Measurements from ENCODE around the gene NRBP1. TPM values are rescaled to one million over a fixed set of nuclear protein-coding genes. Genes with fewer than 3 reads are reported as not detected.
"Not testable (repeated sequence)": the region's sequence is repeated elsewhere in the genome, so short reads cannot be mapped to it uniquely, and the experiment has no call there.

NRBP1 gene
- total RNA-seq, 2 donors from 2014 or later = 42.9 to 83.4 TPM

GRCh38 chr2:27421660-27422250 lies 6.7 kb upstream of the NRBP1 start:
- Histone ChIP-seq H3K27ac (no peak overlapping the region), H3K9me3 (no peaks in the 10 kb centered on the region), H3K27me3 (replicated peaks; ENCODE audit: insufficient read depth) (no peaks in the 10 kb centered on the region), H3K4me1 (replicated peaks) (no peaks in the 10 kb centered on the region), H3K4me3 (no peak overlapping the region), H3K36me3 (no peaks in the 10 kb centered on the region)
- intact Hi-C loops (cut with DNase I) = no loop called here
- 58% methylated on average over 4 of the region's 4 CpGs for WGBS
- DNase-seq (ENCODE audit: low spot score) = no peak
- no peak for TF ChIP-seq POLR2AphosphoS5 (IDR thresholded peaks at IDR 0.05)
- no peak for TF ChIP-seq CTCF (IDR thresholded peaks at IDR 0.05)
- no peak for TF ChIP-seq POLR2A (IDR thresholded peaks at IDR 0.05)

GRCh38 chr2:27422958-27423357 lies 5.5 kb upstream of the NRBP1 start:
- Histone ChIP-seq H3K27ac (no peak overlapping the region), H3K4me1 (replicated peaks) (no peaks in the 10 kb centered on the region), H3K9me3 (no peaks in the 10 kb centered on the region), H3K27me3 (replicated peaks; ENCODE audit: insufficient read depth) (no peaks in the 10 kb centered on the region), H3K4me3 (no peak overlapping the region), H3K36me3 (no peaks in the 10 kb centered on the region)
- intact Hi-C loops (cut with DNase I) = no loop called here
- no peak for TF ChIP-seq POLR2AphosphoS5 (IDR thresholded peaks at IDR 0.05)
- no peak for TF ChIP-seq POLR2A (IDR thresholded peaks at IDR 0.05)
- no peak for TF ChIP-seq CTCF (IDR thresholded peaks at IDR 0.05)
- no peak for DNase-seq (ENCODE audit: low spot score)
- WGBS = 96% methylated on average over 3 of the region's 3 CpGs

- H3K27ac ChIP-seq; H3K9me3 ChIP-seq; DNase-seq (ENCODE audit: low spot score); intact Hi-C loops (cut with DNase I); H3K27me3 ChIP-seq (replicated peaks; ENCODE audit: insufficient read depth); H3K4me1 ChIP-seq (replicated peaks); H3K36me3 ChIP-seq; H3K4me3 ChIP-seq: not testable (repeated sequence)
- WGBS = 88% methylated on average over 10 of the region's 10 CpGs
Observed at GRCh38 chr2:27425039-27425438, 3.4 kb upstream of the NRBP1 start.

- TF ChIP-seq CTCF (IDR thresholded peaks at IDR 0.05) (no peak), POLR2A (IDR thresholded peaks at IDR 0.05) (no peak), POLR2AphosphoS5 (IDR thresholded peaks at IDR 0.05) (no peak)
- intact Hi-C loops (cut with DNase I) = loop anchor here (2.0 kb wide), 1 partner anchor 19 kb away; the partner anchor contains the start of gene PPM1G
Observed at GRCh38 chr2:27427863-27428212, 593 bp upstream of the NRBP1 start.

GRCh38 chr2:27428978-27429541 lies 629 bp downstream of the NRBP1 start:
- TF ChIP-seq POLR2AphosphoS5 (IDR thresholded peaks at IDR 0.05) (no peak), POLR2A (IDR thresholded peaks at IDR 0.05) (peak; percentile 39)
- peak; percentile 75 for DNase-seq (ENCODE audit: low spot score)
- Histone ChIP-seq H3K27me3 (replicated peaks; ENCODE audit: insufficient read depth) (no peaks in the 10 kb centered on the region), H3K36me3 (peaks cover 0 to 8% of the 10 kb centered on the region in 2 donors), H3K4me3 (peak overlapping the region; percentile 97 to 98), H3K9me3 (no peaks in the 10 kb centered on the region), H3K4me1 (replicated peaks) (peaks cover 4% of the 10 kb centered on the region), H3K27ac (peak overlapping the region; percentile 99 to 100)
- 1% methylated on average over 19 of the region's 51 CpGs for WGBS
- intact Hi-C loops (cut with DNase I) = loop anchor here (2.0 kb wide), 1 partner anchor 20 kb away; the partner anchor contains the start of gene PPM1G

More at GRCh38 chr2:27427863-27428212, 593 bp upstream of the NRBP1 start:
- no peaks in the 10 kb centered on the region for H3K27me3 ChIP-seq (replicated peaks; ENCODE audit: insufficient read depth)
- no peaks in the 10 kb centered on the region for H3K9me3 ChIP-seq
- no peak for DNase-seq (ENCODE audit: low spot score)
- peaks cover 4% of the 10 kb centered on the region for H3K4me1 ChIP-seq (replicated peaks)
- peak overlapping the region; percentile 99 to 100 for H3K27ac ChIP-seq
- H3K4me3 ChIP-seq = peak overlapping the region; percentile 97 to 98
- H3K36me3 ChIP-seq = no peaks in the 10 kb centered on the region
- 5% methylated on average over 7 of the region's 7 CpGs for WGBS

GRCh38 chr2:27431395-27431794 lies 3.0 kb downstream of the NRBP1 start:
- DNase-seq (ENCODE audit: low spot score) = no peak
- Histone ChIP-seq H3K4me1 (replicated peaks) (peaks cover 4% of the 10 kb centered on the region), H3K27ac (no peak overlapping the region), H3K4me3 (no peak overlapping the region), H3K9me3 (no peaks in the 10 kb centered on the region), H3K36me3 (peaks cover 0 to 15% of the 10 kb centered on the region in 2 donors), H3K27me3 (replicated peaks; ENCODE audit: insufficient read depth) (no peaks in the 10 kb centered on the region)
- intact Hi-C loops (cut with DNase I) = no loop called here
- no peak for TF ChIP-seq CTCF (IDR thresholded peaks at IDR 0.05)
- no peak for TF ChIP-seq POLR2A (IDR thresholded peaks at IDR 0.05)
- TF ChIP-seq POLR2AphosphoS5 (IDR thresholded peaks at IDR 0.05) = no peak
